CD4-positive, alpha-beta T cell treated with Interleukin-1 beta for 1 hour (primary cell): ENCODE data around the gene SNAI1.

Source experiments
- DNase-seq, 2 donors: peaks; one replicate each; pipeline ENCODE4 v3.0.0-alpha.2; 2020 to 2022

SNAI1 gene

DNA sequence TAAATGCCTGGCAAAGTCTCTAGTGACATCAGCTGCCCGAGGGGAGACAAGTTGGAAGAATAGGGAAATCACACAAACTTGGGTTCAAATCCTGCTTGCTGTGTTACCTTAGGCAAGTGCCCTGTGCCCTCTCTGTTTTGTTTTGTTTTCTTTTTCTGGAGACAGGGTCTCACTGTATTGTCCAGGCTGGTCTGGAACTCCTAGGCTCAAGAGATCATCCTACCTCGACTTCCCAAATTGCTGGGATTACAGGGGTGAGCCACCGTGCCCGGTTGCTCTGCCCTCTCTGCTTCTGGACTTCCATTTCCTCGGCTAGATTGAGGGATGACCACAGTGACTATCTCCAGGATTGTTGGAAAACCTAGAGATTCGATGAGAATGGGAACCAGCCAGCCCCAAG lies 55.4 kb downstream of the SNAI1 start:
- DNase-seq = no peak
